HEK293 (cell line): ENCODE measurements around the gene PDE11A.

ENCODE experiments used
- CTCF ChIA-PET: fragments of 350-600 bp; formaldehyde crosslinking; extraction: SDS; loops from one replicate; lab custom pipeline; 2021; ENCODE audit warnings: antibody characterized with exemption; lab: Yijun Ruan, JAX
- POLR2A ChIA-PET: fragments of 300-600 bp; formaldehyde crosslinking; extraction: SDS; loops from one replicate; lab custom pipeline; 2020; ENCODE audit warnings: antibody characterized with exemption, inconsistent platforms; lab: Yijun Ruan, JAX
- H3K27ac ChIP-seq: fragments of 200-500 bp; sonication (Bioruptor generic); 2 replicates; pipeline ENCODE4 v1.5.1; 2014; ENCODE audit warnings: low read depth, low read length, control low read depth, inconsistent platforms; ENCODE audit errors: extremely low read depth
- H3K36me3 ChIP-seq, 2 experiments: fragments of 200-500 bp in 1 of 2; sonication (Bioruptor generic) in 1 of 2; 1 replicate in 1 of 2; 2 replicates in 1 of 2; pipeline ENCODE4 v1.5.1; 2014 to 2017; ENCODE audit warnings: inconsistent platforms in 2 of 2, low read length in 2 of 2; ENCODE audit not compliant: control insufficient read depth in 2 of 2, insufficient read depth in 1 of 2
- H3K4me1 ChIP-seq: fragments of 200-500 bp; sonication (Bioruptor generic); 2 replicates; pipeline ENCODE4 v1.5.1; 2014; ENCODE audit warnings: mild to moderate bottlenecking, low read length, inconsistent platforms; ENCODE audit not compliant: control insufficient read depth, insufficient read depth
- H3K4me3 ChIP-seq: 2 replicates; pipeline ENCODE4 v1.5.1; 2011; ENCODE audit warnings: low read depth, mild to moderate bottlenecking, control low read depth, low read length, moderate library complexity
- H3K9me3 ChIP-seq: fragments of 200-500 bp; sonication (Bioruptor generic); 2 replicates; pipeline ENCODE4 v1.5.1; 2014; ENCODE audit warnings: low read depth, low read length, inconsistent platforms; ENCODE audit not compliant: control insufficient read depth, insufficient read depth
- BCL6B ChIP-seq: fragments of 450-650 bp; formaldehyde crosslinking; IDR thresholded peaks from 2 replicates; pipeline ENCODE4 v1.5.1; 2017; ENCODE audit warnings: missing biosample characterization, missing genetic modification characterization
- GLI2 ChIP-seq: fragments of 450-650 bp; formaldehyde crosslinking; IDR thresholded peaks from 2 replicates; pipeline ENCODE4; 2017; ENCODE audit warnings: missing biosample characterization, missing genetic modification characterization, low read depth, borderline replicate concordance
- GLI4 ChIP-seq: fragments of 450-650 bp; formaldehyde crosslinking; IDR thresholded peaks from 2 replicates; pipeline ENCODE4 v1.5.1; 2016; ENCODE audit warnings: missing biosample characterization, missing genetic modification characterization
- IKZF3 ChIP-seq: fragments of 450-650 bp; IDR thresholded peaks from 2 replicates; pipeline ENCODE4 v1.5.0; 2018; ENCODE audit warnings: missing biosample characterization, mild to moderate bottlenecking, missing genetic modification characterization, moderate library complexity
- KLF10 ChIP-seq: fragments of 450-650 bp; IDR thresholded peaks from 2 replicates; pipeline ENCODE4 v1.5.1; 2018; ENCODE audit warnings: missing biosample characterization, mild to moderate bottlenecking, missing genetic modification characterization
- REST ChIP-seq: fragments of 450-650 bp; formaldehyde crosslinking; IDR thresholded peaks from 2 replicates; pipeline ENCODE4 v1.5.1; 2016; ENCODE audit warnings: missing biosample characterization, missing genetic modification characterization
- ZBTB48 ChIP-seq: fragments of 450-650 bp; formaldehyde crosslinking; IDR thresholded peaks from 2 replicates; pipeline ENCODE4 v1.5.1; 2016; ENCODE audit warnings: missing biosample characterization, missing genetic modification characterization
- ZFHX2 ChIP-seq: fragments of 450-650 bp; formaldehyde crosslinking; conservative IDR thresholded peaks from 2 replicates; pipeline ENCODE4 v1.5.1; 2016; ENCODE audit warnings: missing biosample characterization, missing genetic modification characterization
- ZNF16 ChIP-seq: fragments of 450-650 bp; formaldehyde crosslinking; IDR thresholded peaks from 2 replicates; pipeline ENCODE4 v1.5.1; 2016; ENCODE audit warnings: low read depth, missing biosample characterization, missing genetic modification characterization
- ZNF174 ChIP-seq: fragments of 450-650 bp; formaldehyde crosslinking; IDR thresholded peaks from 2 replicates; pipeline ENCODE4 v1.5.0; 2017; ENCODE audit warnings: missing biosample characterization, mild to moderate bottlenecking, missing genetic modification characterization
- ZNF18 ChIP-seq: fragments of 450-650 bp; formaldehyde crosslinking; IDR thresholded peaks from 2 replicates; pipeline ENCODE4 v1.5.1; 2016; ENCODE audit warnings: missing biosample characterization, missing genetic modification characterization
- ZNF223 ChIP-seq: fragments of 450-650 bp; formaldehyde crosslinking; IDR thresholded peaks from 2 replicates; pipeline ENCODE4 v1.5.1; 2016; ENCODE audit warnings: missing biosample characterization, missing genetic modification characterization
- ZNF280D ChIP-seq: fragments of 450-650 bp; formaldehyde crosslinking; IDR thresholded peaks from 2 replicates; pipeline ENCODE4 v1.5.1; 2016; ENCODE audit warnings: missing biosample characterization, missing genetic modification characterization
- ZNF416 ChIP-seq: fragments of 450-650 bp; formaldehyde crosslinking; IDR thresholded peaks from 2 replicates; pipeline ENCODE4 v1.5.1; 2016; ENCODE audit warnings: missing biosample characterization, missing genetic modification characterization
- ZNF521 ChIP-seq: fragments of 450-650 bp; formaldehyde crosslinking; IDR thresholded peaks from 2 replicates; pipeline ENCODE4 v1.5.1; 2017; ENCODE audit warnings: missing biosample characterization, mild to moderate bottlenecking, missing genetic modification characterization
- ZNF580 ChIP-seq: fragments of 450-650 bp; formaldehyde crosslinking; IDR thresholded peaks from 2 replicates; pipeline ENCODE4 v1.5.1; 2016; ENCODE audit warnings: missing biosample characterization, missing genetic modification characterization
- ZSCAN5A ChIP-seq: fragments of 450-650 bp; formaldehyde crosslinking; IDR thresholded peaks from 2 replicates; pipeline ENCODE4 v1.5.1; 2016; ENCODE audit warnings: missing biosample characterization, missing genetic modification characterization
- TF ChIP-seq, protein P1 (sequence below): fragments of 450-650 bp; formaldehyde crosslinking; IDR thresholded peaks from 2 replicates; pipeline ENCODE4 v1.5.1; 2016; ENCODE audit warnings: missing biosample characterization, missing genetic modification characterization

The PDE11A gene

GRCh38 chr2:178025551-178026185 lies 46.9 kb downstream of the PDE11A start:
- POLR2A ChIA-PET: no interaction called here
- CTCF ChIA-PET: no interaction called here
- Histone ChIP-seq H3K9me3 (no peaks in the 10 kb centered on the region), H3K4me1 (no peaks in the 10 kb centered on the region), H3K36me3 (no peaks in the 10 kb centered on the region), H3K27ac (no peak overlapping the region), H3K4me3 (no peak overlapping the region)
- TF ChIP-seq REST (tag by site-specific recombination) (no peak), ZNF18 (no peak), IKZF3 (tag by site-specific recombination) (no peak), ZSCAN5A (tag by site-specific recombination) (no peak), GLI4 (tag by site-specific recombination) (no peak), KLF10 (tag by site-specific recombination) (no peak), ZNF280D (no peak), ZBTB48 (no peak), ZFHX2 (tag by site-specific recombination) (no peak), ZNF174 (tag by site-specific recombination) (no peak), ZNF521 (no peak), ZNF223 (tag by site-specific recombination) (no peak), GLI2 (no peak), ZNF416 (tag by site-specific recombination) (no peak), ZNF16 (tag by site-specific recombination) (no peak), BCL6B (tag by site-specific recombination) (no peak), ZNF580 (tag by site-specific recombination) (no peak)
- TF ChIP-seq, protein P1, sequence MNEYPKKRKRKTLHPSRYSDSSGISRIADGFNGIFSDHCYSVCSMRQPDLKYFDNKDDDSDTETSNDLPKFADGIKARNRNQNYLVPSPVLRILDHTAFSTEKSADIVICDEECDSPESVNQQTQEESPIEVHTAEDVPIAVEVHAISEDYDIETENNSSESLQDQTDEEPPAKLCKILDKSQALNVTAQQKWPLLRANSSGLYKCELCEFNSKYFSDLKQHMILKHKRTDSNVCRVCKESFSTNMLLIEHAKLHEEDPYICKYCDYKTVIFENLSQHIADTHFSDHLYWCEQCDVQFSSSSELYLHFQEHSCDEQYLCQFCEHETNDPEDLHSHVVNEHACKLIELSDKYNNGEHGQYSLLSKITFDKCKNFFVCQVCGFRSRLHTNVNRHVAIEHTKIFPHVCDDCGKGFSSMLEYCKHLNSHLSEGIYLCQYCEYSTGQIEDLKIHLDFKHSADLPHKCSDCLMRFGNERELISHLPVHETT (tag by site-specific recombination): no peak
